ENCODE results near the gene ATP11A.

ATP11A gene

DNA sequence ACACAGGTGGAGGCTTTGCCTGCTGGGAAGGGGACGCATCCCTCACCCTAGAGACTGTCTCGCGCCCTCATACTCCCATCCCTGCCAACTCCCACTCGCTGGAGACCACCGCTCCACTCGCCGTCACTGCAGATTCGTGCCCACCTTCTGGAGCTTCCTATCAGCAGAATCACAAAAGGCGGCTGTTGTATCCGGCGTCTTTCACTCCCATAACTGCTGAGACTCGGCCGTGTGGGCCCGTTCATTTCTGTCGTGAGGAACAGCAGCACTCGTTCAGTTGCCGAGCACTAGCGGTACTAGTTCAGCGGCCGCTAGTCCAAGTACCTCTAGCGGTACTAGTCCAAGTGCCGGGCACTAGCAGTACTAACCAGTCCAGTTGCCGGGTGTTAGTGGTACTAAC lies 154.6 kb downstream of the ATP11A start:
- Histone ChIP-seq H3K4me1 (ENCODE audit: insufficient read depth, low read length) (peaks cover 6% of the 10 kb centered on the region), H3K36me3 (ENCODE audit: insufficient read depth, low read length) (0 out of 2 replicates have a peak, but pooled peaks cover 6% of the 10 kb centered on the region), H3K9ac (ENCODE audit: low read depth, low read length) (no peak overlapping the region), H3K9me3 (ENCODE audit: control insufficient read depth, insufficient read depth, low read length) (peaks cover 2% of the 10 kb centered on the region; the same call in 1 of the 2 replicates)

- Histone ChIP-seq H3K9me3 (ENCODE audit: control insufficient read depth, insufficient read depth, low read length) (peaks cover 2% of the 10 kb centered on the region; the same call in 1 of the 2 replicates), H3K4me1 (ENCODE audit: insufficient read depth, low read length) (peaks cover 6% of the 10 kb centered on the region), H3K36me3 (ENCODE audit: insufficient read depth, low read length) (0 out of 2 replicates have a peak, but pooled peaks cover 6% of the 10 kb centered on the region), H3K9ac (ENCODE audit: low read depth, low read length) (no peak overlapping the region)
Measured at GRCh38 chr13:112844879-112845278, 155.0 kb downstream of the ATP11A start.

GRCh38 chr13:112845511-112846144 lies 155.8 kb downstream of the ATP11A start:
- 0 out of 2 replicates have a peak, but pooled peaks cover 6% of the 10 kb centered on the region for H3K36me3 ChIP-seq (ENCODE audit: insufficient read depth, low read length)
- peaks cover 2% of the 10 kb centered on the region; the same call in 1 of the 2 replicates for H3K9me3 ChIP-seq (ENCODE audit: control insufficient read depth, insufficient read depth, low read length)
- H3K9ac ChIP-seq (ENCODE audit: low read depth, low read length) = no peak overlapping the region
- H3K4me1 ChIP-seq (ENCODE audit: insufficient read depth, low read length) = peaks cover 6% of the 10 kb centered on the region

- H3K4me1 ChIP-seq (ENCODE audit: insufficient read depth, low read length) = peaks cover 6% of the 10 kb centered on the region
- H3K9ac ChIP-seq (ENCODE audit: low read depth, low read length) = no peak overlapping the region
- 0 out of 2 replicates have a peak, but pooled peaks cover 6% of the 10 kb centered on the region for H3K36me3 ChIP-seq (ENCODE audit: insufficient read depth, low read length)
- H3K9me3 ChIP-seq (ENCODE audit: control insufficient read depth, insufficient read depth, low read length) = peaks cover 2% of the 10 kb centered on the region; the same call in 1 of the 2 replicates
Measured at GRCh38 chr13:112846411-112847115, 156.7 kb downstream of the ATP11A start.

GRCh38 chr13:112849500-112849899 lies 159.7 kb downstream of the ATP11A start:
- H3K9ac ChIP-seq (ENCODE audit: low read depth, low read length) = no peak overlapping the region
- H3K4me1 ChIP-seq (ENCODE audit: insufficient read depth, low read length) = no peaks in the 10 kb centered on the region
- H3K9me3 ChIP-seq (ENCODE audit: control insufficient read depth, insufficient read depth, low read length) = peaks cover 2% of the 10 kb centered on the region; the same call in 1 of the 2 replicates
- H3K36me3 ChIP-seq (ENCODE audit: insufficient read depth, low read length) = no peaks in the 10 kb centered on the region

DNA sequence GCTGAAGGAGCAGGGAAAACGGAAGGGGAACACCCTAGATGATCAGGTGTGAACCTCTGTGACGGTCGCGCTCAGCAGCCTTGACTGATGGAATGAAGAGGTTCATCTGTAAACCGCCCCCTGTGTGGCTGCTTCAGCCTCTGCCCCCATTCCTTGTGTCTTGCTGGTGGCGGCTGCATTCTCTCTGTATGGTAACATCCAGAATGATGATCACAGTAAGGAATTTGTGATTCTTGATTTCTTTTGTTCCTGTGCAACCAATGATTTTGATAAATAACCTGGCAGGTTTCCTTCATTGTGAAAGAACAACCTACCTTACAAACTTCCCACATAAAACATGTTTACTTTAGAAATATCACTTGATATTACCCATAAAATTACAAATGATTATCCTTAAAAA lies 160.4 kb downstream of the ATP11A start:
- H3K4me1 ChIP-seq (ENCODE audit: insufficient read depth, low read length) = no peaks in the 10 kb centered on the region
- H3K36me3 ChIP-seq (ENCODE audit: insufficient read depth, low read length) = no peaks in the 10 kb centered on the region
- no peak overlapping the region for H3K9ac ChIP-seq (ENCODE audit: low read depth, low read length)
- H3K9me3 ChIP-seq (ENCODE audit: control insufficient read depth, insufficient read depth, low read length) = peaks cover 2% of the 10 kb centered on the region; the same call in 1 of the 2 replicates

DNA sequence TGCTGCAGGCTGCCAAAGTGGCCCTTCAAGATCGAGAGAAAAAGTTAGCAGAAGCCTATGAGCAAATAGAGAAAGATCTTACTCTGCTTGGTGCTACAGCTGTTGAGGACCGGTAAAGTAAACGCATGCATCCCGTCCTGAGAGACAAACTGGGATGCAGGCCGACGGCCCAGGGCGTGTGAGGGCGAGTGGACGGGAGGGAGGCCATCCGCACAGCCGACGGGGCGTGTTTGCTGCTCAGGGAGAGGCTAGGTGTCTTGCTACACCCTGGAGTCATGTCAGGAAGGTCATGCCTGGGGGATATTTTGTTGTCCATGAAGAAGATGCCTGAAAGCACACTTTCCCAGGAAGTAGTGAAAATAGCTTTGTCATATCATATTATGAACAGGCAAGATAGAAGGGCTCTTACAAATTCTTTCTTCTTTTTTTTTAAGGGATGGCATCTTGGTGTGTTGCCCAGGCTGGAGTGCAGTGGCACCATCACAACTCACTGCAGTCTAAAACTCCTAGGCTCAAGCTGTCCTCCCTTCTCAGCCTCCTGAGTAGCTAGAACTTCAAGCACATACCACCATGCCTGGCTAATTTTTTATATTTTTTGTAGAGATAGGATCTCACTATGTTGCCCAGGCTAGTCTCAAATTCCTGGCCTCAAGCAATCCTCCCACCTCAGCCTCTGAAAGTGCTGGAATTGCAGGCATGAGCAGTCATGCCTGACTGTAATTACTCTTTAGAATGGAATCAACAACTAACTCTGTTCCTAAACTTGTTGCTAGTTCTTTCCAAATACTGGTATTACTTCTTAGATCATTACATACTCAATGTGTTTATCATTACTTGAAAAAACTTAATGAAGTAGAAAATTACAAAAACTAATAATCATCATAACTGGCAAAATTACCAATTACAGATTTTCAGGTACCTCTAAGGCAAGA lies 161.5 kb downstream of the ATP11A start:
- Histone ChIP-seq H3K4me1 (ENCODE audit: insufficient read depth, low read length) (no peaks in the 10 kb centered on the region), H3K36me3 (ENCODE audit: insufficient read depth, low read length) (0 out of 2 replicates have a peak, but pooled peaks cover 1% of the 10 kb centered on the region), H3K9ac (ENCODE audit: low read depth, low read length) (no peak overlapping the region), H3K9me3 (ENCODE audit: control insufficient read depth, insufficient read depth, low read length) (peaks cover 2% of the 10 kb centered on the region; the same call in 1 of the 2 replicates)

- Histone ChIP-seq H3K4me1 (ENCODE audit: insufficient read depth, low read length) (no peaks in the 10 kb centered on the region), H3K36me3 (ENCODE audit: insufficient read depth, low read length) (0 out of 2 replicates have a peak, but pooled peaks cover 6% of the 10 kb centered on the region), H3K9me3 (ENCODE audit: control insufficient read depth, insufficient read depth, low read length) (peaks cover 2% of the 10 kb centered on the region; the same call in 1 of the 2 replicates), H3K9ac (ENCODE audit: low read depth, low read length) (no peak overlapping the region)
Measured at GRCh38 chr13:112852392-112852791, 162.6 kb downstream of the ATP11A start.

- Histone ChIP-seq H3K4me1 (ENCODE audit: insufficient read depth, low read length) (no peaks in the 10 kb centered on the region), H3K9me3 (ENCODE audit: control insufficient read depth, insufficient read depth, low read length) (peaks cover 1% of the 10 kb centered on the region; the same call in 1 of the 2 replicates), H3K9ac (ENCODE audit: low read depth, low read length) (no peak overlapping the region), H3K36me3 (ENCODE audit: insufficient read depth, low read length) (0 out of 2 replicates have a peak, but pooled peaks cover 6% of the 10 kb centered on the region)
Measured at GRCh38 chr13:112852808-112853207, 163.0 kb downstream of the ATP11A start.

DNA sequence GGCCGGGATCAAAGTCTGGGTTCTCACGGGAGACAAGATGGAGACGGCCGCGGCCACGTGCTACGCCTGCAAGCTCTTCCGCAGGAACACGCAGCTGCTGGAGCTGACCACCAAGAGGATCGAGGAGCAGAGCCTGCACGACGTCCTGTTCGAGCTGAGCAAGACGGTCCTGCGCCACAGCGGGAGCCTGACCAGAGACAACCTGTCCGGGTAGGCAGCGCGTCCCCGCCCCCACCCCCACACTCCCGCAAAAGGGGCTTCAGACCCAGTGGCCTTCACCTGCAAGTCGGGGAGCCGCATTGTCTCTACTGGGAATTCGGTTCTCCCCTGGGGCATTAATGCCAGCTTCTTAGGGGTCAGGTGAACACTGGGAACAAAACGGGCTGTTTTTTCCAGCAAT lies 164.5 kb downstream of the ATP11A start:
- no peaks in the 10 kb centered on the region for H3K9me3 ChIP-seq (ENCODE audit: control insufficient read depth, insufficient read depth, low read length)
- peaks cover 10% of the 10 kb centered on the region; the same call in 1 of the 2 replicates for H3K36me3 ChIP-seq (ENCODE audit: insufficient read depth, low read length)
- H3K4me1 ChIP-seq (ENCODE audit: insufficient read depth, low read length) = no peaks in the 10 kb centered on the region
- no peak overlapping the region for H3K9ac ChIP-seq (ENCODE audit: low read depth, low read length)

GRCh38 chr13:112855859-112856258 lies 166.0 kb downstream of the ATP11A start:
- H3K9me3 ChIP-seq (ENCODE audit: control insufficient read depth, insufficient read depth, low read length) = no peaks in the 10 kb centered on the region
- H3K4me1 ChIP-seq (ENCODE audit: insufficient read depth, low read length) = no peaks in the 10 kb centered on the region
- H3K36me3 ChIP-seq (ENCODE audit: insufficient read depth, low read length) = peaks cover 10% of the 10 kb centered on the region; the same call in 1 of the 2 replicates
- no peak overlapping the region for H3K9ac ChIP-seq (ENCODE audit: low read depth, low read length)

- Histone ChIP-seq H3K9me3 (ENCODE audit: control insufficient read depth, insufficient read depth, low read length) (no peaks in the 10 kb centered on the region), H3K36me3 (ENCODE audit: insufficient read depth, low read length) (peaks cover 10% of the 10 kb centered on the region; the same call in 1 of the 2 replicates), H3K9ac (ENCODE audit: low read depth, low read length) (no peak overlapping the region), H3K4me1 (ENCODE audit: insufficient read depth, low read length) (no peaks in the 10 kb centered on the region)
Measured at GRCh38 chr13:112857914-112858490, 168.2 kb downstream of the ATP11A start.

GRCh38 chr13:112859128-112859816 lies 169.4 kb downstream of the ATP11A start:
- Histone ChIP-seq H3K36me3 (ENCODE audit: insufficient read depth, low read length) (peaks cover 10% of the 10 kb centered on the region; the same call in 1 of the 2 replicates), H3K4me1 (ENCODE audit: insufficient read depth, low read length) (no peaks in the 10 kb centered on the region), H3K9ac (ENCODE audit: low read depth, low read length) (no peak overlapping the region), H3K9me3 (ENCODE audit: control insufficient read depth, insufficient read depth, low read length) (no peaks in the 10 kb centered on the region)

Data from ES-I3 (cell line).